GM12892 (cell line): ENCODE data around the gene ROR1.

Experiments used
- POLR2A ChIP-seq: IDR thresholded peaks from 2 replicates; pipeline ENCODE4 v1.6.1; 2011; ENCODE audit warnings: low read depth, low read length, control low read depth
- POLR2AphosphoS5 ChIP-seq: IDR thresholded peaks from 2 replicates; pipeline ENCODE4 v1.6.1; 2011; ENCODE audit warnings: low read depth, low read length, control low read depth
- TAF1 ChIP-seq: IDR thresholded peaks from 2 replicates; pipeline ENCODE4 v1.6.1; 2011; ENCODE audit warnings: low read depth, mild to moderate bottlenecking, control low read depth, low read length, borderline replicate concordance

DNA sequence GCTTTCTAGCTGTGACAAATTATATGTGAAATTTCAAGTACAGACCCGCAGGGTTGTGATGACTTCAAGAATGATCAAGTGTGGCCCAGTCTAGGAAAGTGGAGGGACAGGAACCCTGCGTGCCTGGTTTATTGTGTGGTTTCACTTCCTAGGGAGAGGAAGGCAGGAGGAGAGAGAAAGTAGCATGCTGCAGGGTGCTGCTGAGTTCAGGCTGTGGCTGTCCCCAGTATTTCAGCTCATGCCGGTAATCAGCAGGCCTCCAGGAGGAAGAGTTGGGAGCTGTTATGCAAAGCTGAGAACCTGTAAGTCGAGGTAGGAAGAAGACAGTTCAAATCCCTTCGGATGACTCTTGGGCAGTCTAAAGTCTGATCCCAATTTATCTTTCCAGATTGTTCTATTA lies 140.4 kb downstream of the ROR1 start:
- TF ChIP-seq POLR2A (no peak), TAF1 (no peak), POLR2AphosphoS5 (no peak)
